Stimulated activated CD4-positive, alpha-beta T cell treated with anti-CD3 and anti-CD28 coated beads, Interleukin-15, amount 100 ng/mL, for 24 hours (primary cell): ENCODE results near the gene PPP3CA.

ENCODE experiments used
- DNase-seq: peaks from one replicate; pipeline ENCODE4 v3.0.0-alpha.2; 2020

Gene PPP3CA

DNA sequence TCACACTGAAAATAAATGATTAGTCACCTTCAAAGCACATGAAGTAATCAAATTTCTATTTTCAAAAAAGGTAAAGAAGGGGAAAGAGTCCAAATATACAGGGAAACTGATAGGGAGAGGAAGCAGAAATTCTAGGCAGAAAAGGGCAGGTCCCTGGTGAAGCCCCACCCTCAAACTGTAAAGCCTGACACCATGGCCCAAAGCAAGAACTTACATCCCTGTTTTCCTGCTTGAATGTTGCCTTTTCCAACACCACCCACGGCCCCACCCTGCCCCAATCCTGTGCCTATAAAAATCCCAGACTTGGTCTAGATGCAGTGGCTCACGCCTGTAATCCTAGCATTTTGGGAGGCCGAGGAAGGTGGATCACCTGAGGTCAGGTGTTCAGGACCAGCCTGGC is 361.8 kb downstream of the PPP3CA start:
- no peak for DNase-seq

DNA sequence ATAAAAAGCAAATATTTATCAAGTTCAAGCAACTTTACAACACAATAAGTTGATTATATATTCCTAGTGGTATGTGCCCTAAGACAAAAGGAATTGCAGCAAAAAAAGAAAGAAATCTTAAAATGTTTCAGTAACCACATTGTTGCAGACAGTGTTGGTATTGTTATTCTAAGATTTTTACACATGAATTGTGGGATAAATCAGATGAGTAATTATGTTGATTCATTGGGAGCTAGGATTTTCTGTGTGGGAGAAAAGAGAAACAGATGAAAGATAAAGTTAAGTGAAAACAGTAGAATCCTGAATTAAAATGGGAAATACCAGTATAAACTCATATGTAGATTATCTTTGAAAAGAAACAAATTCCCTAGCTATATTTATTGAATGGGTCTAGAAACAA is 362.4 kb downstream of the PPP3CA start:
- DNase-seq = no peak

DNA sequence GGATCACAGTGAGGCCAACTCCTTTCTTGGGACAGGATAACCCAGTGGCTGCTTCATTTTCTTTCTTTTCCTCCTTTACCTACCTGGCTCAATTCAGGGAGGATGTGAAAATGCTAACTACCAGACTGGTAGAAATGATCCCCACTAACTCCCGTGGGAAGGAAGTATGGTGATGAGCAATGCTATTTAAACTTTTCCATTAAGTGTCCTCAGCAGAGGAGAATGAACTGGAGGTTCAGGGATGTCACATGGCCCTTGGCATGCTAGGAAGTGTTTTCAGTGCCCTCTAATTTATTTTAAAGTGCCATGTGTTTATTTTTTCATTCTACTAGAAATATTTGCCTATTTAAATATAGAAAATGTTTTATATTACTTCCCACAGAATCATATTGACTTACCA is 363.9 kb downstream of the PPP3CA start:
- DNase-seq = no peak

DNA sequence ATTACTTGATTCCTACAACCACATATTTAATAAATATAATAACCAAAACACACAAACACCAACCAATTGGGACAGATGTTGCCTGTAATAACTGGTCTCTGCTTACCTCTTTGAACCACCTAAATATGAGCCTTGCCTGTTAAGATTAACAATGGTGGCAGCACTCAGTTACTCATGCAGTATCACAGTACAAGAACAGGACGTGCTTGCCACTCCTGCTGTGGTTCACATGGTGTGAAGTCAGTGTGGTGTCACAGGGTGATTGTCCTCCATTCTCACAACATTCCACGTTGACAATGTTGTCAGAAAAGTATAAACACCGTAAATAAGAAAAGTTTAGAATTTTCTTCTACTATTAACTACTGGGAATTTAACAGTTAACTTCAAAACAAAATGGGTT is 365.0 kb downstream of the PPP3CA start:
- DNase-seq = no peak

- DNase-seq = no peak
These were observed 365.7 kb downstream of the PPP3CA start for GRCh38 chr4:100981447-100982204.

GRCh38 chr4:100979736-100980135 is 367.6 kb downstream of the PPP3CA start:
- DNase-seq = no peak

GRCh38 chr4:100977746-100978397 is 369.5 kb downstream of the PPP3CA start:
- no peak for DNase-seq

DNA sequence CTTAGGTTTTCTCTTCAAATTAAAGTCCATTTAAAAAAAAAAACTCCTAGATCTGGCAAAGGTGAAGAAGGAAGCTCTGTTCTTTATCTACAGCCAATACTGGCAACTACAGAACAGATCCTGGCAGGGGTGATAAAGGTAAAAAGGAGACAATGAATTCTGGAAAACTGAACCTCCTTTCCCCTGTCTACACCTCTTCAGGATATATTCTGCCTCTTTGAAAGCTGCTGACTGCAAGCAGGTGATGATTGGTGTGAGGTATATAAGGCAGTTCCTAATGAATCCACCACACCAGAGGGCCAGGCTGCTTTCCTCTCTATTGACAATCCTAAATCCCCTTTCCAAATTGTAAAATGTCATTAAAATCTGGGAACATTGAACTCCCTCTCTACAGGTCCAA is 370.1 kb downstream of the PPP3CA start:
- no peak for DNase-seq
